NCI-H748 (cell line): ENCODE results near the gene ADGRG7.
"Not testable (repeated sequence)": the region's sequence is repeated elsewhere in the genome, so short reads cannot be mapped to it uniquely, and the experiment has no call there.

Experiments used
- DNase-seq: peaks from one replicate; lab custom pipeline; 2025; ENCODE audit not compliant: unreplicated experiment; lab: John Stamatoyannopoulos, UW

Gene ADGRG7, protein sequence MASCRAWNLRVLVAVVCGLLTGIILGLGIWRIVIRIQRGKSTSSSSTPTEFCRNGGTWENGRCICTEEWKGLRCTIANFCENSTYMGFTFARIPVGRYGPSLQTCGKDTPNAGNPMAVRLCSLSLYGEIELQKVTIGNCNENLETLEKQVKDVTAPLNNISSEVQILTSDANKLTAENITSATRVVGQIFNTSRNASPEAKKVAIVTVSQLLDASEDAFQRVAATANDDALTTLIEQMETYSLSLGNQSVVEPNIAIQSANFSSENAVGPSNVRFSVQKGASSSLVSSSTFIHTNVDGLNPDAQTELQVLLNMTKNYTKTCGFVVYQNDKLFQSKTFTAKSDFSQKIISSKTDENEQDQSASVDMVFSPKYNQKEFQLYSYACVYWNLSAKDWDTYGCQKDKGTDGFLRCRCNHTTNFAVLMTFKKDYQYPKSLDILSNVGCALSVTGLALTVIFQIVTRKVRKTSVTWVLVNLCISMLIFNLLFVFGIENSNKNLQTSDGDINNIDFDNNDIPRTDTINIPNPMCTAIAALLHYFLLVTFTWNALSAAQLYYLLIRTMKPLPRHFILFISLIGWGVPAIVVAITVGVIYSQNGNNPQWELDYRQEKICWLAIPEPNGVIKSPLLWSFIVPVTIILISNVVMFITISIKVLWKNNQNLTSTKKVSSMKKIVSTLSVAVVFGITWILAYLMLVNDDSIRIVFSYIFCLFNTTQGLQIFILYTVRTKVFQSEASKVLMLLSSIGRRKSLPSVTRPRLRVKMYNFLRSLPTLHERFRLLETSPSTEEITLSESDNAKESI

DNA sequence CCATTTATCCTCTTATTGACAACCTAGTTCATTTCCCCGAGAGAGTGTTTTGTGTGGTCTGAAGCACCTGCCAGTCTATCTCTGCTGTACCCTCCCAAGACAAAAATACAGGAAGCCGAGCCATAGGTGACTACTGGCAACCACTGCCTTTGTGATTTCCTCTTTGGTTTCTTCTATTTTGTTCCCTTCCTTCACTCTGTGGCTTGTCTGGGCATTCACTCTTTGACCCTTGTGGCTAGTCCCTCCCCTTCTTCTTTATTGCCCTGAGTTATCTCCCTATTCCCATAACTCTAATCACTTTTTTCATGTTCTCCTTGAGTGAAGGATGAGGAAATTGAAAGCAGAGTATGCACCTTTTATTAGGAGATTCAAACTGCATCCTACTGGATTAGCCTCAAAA lies at the start of gene ADGRG7:
ADGRG7 (plus strand) TSS at position 297 of the 400 bp plus-strand sequence. CDS start 256 bp downstream, outside the sequence.
- no peak for DNase-seq

DNA sequence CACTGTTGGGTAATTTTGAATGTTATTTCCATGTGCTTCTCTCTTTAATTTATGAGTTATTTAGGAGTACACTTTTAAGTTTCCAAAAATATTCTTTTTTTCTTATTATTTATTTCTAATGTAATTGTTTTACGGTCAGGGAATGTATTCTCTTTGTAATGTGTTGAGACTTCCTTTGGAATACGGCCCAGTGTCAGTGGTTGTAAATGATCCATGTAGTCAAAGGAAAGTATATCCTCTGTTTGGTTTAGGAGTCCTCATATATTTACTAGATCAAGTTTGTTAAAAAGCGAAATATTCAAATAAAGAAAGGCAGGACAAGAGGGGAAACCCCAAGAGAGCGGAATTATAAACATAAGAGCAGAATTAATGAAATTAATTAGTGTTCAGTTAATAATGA lies 49.0 kb upstream of the ADGRG7 start:
- no peak for DNase-seq

DNA sequence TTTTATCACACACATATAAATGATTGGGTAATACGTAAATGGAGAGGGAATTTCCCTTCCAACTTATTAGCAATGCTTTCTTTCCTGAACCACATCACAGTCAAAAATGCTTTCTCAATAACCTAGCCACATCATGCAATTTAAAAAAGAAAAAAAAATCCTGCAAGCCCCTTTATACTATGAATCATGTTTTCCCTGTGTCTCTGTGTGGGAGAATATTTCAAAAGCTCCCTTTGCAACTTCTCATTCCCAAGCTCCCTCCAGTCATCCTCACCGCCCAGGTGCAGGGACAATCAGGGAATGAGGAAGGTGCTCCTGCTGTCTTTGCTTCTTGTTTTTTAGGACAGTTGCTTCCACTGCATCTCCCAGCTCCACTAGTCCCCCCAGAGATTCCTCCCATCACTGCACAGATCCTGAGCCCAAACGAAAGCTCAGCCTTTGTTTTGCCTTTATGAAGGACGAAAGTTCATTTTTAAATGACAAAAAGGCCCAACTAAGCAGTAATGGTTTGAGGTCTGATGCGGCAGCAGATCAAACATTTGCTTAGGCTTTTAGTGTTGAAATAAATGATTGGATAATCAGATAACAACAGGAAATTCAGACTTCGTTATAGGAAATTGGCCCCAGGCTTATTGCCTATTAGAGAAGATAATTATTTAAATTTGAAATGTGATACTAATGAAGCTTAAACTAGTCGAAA lies 47.8 kb upstream of the ADGRG7 start:
- no peak for DNase-seq

DNA sequence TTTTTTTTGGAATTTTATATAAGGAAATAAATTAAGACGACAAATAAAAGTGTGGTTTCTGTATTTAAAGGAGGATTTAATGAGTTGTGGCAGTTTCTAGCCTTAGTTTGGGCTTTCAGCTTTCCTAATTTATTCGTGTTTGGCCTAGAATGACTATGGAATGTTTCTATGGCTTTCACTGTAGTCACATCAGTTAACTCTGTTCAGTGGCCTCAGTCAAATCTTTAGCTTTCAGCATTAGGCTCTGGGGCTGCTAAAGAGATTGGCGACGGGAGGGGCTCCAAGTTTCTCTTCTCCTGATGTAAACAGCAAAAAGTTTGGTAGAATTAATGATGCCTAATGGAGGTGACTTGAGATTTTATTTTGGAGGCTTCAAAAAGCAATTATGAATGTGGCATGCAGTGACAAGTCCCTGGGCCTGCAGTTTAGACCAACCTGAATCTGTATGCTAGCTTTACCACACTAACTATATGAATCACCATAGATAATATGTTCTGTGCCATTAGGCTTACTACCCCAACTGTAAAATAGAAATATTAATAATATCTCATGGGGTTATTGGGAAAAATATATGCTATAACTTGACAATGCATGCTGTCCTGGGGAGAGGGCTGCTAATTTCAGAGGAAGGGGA lies 47.1 kb upstream of the ADGRG7 start:
- no peak for DNase-seq

DNA sequence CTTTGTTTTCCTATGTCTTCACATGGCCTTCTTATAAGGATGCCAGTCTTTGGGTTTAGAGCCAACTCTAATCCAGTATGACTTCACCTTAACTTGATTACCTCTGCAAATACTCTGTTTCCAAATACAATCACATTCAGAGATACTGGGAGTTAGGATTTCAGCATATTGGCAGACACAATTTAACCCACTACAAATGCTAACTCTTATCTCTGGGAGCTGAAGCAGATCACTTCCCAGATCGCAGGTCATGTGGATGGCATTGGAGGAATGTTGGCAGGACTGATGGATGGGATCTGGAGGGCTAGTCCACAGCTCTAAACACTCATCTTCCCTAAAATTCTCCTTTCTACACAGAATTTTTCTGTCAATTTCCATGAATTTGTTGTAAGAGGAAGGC lies 46.2 kb upstream of the ADGRG7 start:
- DNase-seq, result no peak

DNA sequence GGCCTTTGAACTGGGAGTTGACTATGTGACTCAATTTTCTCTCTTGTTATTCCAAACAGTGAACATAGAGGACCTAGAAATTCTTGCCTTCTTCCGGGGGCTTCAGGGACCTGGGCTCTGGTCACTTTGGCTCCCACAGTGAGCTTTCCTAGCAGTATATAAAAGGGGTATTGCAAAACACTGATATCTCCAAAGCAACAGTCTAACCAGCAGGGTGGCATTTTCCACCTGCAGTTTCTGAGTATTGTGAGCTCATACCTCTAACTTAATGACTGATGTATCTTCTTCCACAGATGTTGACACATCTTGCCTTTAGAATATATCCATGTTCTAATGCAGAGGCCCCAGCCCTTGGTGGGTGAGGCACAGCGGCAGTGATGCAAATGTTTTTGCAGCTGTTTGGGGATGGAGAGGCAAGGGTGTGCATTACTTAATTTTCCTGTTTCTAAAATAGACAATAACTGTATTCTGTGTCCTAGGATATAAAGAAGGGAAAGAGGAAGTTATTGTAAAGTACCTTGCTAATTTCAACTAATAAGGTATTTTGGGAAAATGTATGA lies 45.7 kb upstream of the ADGRG7 start:
- no peak for DNase-seq

DNA sequence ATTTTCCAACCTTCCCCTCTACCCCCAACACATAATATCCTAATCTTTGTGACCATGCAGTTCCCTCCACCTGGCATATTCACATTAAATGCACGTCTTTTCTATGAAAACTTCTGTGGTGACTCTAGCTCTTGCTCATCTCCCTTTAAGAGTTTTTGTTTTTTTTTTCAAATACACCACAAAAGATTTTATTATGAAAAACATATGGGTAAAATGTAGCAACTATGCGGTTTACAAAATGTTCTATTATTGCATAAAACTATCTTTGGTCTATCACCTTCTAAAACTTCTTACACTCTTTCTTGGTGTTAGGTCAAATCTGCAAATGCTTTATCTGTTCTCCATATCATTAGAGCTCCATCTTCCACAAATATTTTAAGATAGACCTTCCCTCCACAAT lies 38.6 kb upstream of the ADGRG7 start:
- no peak for DNase-seq

DNA sequence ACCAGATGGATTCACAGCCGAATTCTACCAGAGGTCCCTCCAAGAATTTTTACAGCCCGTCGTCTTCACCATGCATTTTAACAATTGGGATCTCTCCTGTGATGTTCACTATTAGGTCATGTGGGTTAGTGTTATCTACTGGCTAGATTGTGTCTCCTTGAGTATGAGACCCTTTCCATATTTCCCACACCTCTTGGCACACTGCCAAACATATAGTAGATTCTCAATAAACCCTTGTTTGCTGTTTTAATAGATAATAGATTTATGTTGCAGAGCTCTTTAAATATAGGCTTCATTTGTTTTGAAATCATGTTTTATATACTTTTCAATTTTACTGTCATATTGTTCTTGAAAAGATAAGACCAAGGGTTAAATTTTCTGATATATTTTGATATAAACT lies 34.9 kb upstream of the ADGRG7 start:
- DNase-seq, result no peak

DNA sequence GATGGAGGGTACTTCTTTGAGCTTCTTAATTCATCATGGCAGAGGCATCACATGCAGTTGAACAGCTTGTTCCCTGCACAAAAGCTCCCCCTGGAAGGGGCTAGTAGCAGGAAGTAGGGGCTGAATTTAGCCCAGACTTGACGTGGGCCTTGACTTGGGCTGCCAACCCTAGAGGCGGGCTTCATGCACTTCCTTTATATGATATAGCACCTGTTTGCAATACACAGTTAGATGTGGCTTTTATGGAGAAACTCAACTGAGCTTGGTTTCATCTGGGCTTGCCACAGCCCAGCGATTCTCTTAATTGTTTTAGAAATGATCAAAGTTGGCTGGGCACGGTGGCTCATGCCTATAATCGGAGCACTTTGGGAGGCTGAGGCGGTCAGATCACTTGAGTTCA lies 33.7 kb upstream of the ADGRG7 start:
- no peak for DNase-seq

DNA sequence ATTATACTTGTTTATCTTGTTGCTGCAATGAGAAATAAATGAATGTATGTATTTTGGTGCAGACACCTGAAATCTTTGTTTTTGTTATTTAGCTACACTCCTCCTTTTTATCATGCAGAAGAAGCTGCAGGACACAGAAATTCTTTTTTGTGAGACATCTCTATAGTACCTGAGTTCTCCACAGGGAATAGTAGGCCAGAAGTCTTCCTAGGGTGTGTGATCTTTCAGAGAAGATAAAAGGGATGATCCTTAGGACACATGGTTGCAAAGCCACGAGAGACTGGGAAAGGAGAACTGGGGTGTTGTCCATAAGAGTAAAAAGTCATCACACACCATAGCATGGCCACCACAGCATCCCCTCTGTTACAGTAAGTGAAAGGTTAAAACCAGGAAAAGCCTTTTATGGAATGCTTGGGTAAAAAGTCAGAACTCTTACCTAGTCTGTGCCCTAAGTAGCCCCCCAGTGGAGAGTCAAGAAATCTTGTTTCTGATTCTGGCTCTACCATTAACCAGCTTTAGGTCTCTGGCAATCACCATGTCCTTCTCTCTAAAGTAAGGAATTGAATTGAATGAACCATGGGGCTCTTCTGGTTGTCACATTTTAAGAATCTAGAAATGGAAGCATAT lies 31.9 kb upstream of the ADGRG7 start:
- DNase-seq, result no peak

DNA sequence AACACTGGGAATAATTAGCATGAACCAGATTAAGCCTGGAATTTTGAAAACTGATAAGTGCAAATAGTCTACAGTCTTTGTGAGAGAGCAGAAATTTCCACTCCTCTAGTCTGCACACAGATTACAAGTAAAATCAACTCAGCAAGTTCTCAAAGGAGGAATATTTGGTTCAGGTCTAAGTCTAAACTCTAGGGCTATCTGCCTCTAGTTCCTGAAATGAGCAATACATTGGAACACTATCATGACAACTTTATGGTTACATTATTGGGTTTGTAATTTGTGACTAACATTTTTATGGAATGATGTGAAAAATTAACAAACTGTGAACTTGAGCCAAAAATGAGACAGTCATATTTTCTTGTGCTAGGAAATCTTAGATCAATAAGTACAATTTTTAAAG lies 30.8 kb upstream of the ADGRG7 start:
- DNase-seq, result no peak

DNA sequence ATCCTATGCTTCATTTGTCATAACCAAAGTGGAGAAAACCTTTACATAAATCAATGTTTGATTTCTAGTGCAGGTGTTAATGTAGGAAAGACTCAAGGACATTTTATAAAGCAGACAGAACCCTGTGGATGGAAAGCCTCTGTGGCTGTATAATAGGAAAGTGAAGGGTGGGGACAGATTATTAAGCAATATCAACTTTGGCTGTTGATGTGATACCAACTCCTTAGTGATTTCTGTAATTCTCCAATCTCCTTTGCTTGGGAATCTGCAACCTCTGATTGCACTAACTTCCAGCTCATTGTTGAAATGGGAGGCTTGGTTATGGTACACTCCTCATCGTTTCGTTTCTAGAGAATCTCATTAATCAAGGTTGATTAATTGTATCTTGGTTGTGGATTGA lies 29.3 kb upstream of the ADGRG7 start:
- no peak for DNase-seq

DNA sequence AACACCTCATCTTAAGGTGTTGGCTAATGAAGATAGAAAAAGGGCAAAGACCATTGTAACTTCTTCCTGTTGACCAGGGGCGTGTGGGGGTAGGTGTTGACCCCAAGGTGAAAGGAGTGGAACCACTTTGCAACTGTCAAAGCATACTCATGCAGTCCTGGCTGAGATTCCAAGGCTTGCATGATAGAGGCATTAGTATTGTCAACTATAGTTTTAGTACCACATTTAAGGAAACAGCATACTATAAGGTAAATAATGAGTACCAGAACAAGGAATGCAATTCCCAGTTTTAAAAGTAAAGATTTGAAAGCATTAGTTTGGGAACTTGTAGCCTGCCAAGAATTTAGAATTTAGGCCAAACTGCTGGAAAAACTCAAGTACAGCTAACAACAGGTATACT lies 27.8 kb upstream of the ADGRG7 start:
- DNase-seq, result no peak

DNA sequence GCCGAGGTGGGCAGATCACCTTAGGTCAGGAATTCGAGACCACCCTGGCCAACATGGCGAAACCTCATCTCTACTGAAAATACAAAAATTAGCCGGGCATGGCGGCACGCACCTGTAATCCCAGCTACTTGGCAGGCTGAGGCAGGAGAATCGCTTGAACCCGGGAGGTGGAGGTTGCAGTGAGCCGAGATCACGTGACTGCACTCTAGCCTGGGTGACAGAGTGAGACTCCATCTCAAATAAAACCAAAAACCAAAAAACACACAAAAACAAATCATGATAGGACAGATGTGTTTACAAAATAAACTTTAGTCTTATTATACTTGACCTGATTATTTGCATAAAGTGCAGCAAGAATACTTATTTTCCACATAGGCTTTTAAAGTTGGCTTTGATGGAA lies 27.2 kb upstream of the ADGRG7 start:
- DNase-seq, result not testable (repeated sequence)

DNA sequence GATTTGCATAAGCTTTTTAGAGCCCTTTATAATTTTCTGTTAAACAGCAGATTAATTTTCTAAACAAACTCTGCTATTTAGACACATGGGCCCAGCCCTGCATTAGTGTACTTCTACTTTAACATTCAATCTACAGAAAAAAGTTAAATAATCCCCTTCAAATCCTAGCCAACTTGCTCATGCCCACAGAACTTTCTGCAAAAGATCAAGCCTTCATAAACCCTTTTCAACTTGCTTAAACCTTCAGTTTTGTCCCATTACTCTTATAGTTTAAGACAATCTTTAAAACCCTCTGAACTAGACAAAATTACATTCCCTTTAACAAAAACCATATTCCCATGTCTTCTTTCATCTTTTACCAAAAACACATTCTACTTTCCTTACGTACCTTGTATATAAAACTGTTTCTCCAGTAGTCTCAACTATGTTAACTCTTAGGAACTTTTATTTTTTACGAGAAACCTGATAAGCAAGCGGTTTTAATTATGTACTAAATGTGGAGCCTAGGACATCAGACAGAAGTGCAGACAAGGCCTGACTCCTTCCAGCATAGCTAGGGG lies 25.2 kb upstream of the ADGRG7 start:
- DNase-seq, result no peak

DNA sequence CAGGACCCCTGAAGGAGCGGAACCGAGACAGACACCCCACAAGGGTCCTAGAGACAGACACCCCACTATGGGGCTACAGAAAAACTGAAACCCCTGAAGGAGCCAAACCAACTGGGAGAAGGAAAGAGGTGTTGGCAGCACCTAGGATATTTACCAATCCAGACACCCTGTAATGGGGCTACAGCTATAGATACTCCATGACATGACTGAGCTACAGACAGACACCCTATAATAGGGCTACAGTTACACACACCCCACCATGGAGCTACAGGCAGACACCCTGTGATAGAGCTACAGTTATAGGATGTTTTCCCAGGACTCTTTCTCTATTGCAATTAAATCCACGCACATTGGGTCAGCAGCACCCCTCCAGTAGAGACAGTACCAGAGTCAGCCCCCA lies 22.6 kb upstream of the ADGRG7 start:
- no peak for DNase-seq

DNA sequence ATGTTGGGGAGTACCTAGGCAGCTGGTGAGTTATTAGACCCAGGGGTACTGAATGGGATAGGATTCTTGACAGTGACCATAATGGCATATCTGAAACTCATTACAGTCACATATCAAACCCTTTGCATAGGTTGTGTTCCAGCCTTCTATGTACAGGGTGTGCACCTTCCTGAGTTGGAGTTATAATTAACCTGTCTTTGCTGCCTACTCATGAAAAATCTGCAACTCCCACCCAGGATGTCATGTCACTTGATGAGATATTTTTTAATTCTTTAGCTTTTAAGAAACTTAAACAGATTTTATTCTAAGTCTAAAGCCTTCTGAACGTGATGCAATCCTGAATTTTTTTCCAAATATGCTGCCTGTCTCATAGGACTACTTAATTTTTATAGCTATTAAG lies 21.1 kb upstream of the ADGRG7 start:
- no peak for DNase-seq

DNA sequence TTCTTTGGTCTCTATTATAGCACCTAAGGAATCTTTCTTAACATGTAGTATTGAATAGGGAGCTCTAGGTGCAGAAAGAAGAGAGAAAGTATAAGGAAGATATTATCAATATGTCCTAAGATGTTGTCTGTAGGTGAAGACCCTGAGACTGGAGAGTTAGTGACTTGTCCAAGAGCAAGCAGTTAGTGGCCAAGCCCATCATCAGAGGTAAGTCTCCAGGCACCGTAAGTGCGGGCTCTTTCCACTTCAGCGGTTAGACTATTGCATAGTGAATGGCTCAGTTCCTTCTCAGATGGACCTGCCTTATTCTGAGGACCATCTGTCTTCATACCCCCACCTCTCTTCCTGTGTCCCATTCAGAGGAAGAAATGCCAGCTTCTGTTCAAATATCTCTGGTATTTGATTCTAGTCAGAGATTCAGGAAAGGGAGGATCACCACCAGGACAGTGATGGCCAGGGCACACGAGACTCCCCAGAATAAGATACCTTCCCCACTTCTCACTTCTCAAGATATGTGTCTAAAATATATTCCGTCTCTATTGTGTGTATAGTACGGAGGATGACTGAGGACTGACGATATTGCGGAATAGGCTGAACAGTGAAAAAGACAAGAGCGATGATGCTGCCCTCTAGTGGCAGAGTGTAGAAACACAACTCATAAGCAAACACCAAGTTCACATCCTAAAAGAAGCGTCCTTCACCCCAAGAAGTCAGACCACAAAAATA lies 19.1 kb upstream of the ADGRG7 start:
- DNase-seq, result peak; percentile 50

DNA sequence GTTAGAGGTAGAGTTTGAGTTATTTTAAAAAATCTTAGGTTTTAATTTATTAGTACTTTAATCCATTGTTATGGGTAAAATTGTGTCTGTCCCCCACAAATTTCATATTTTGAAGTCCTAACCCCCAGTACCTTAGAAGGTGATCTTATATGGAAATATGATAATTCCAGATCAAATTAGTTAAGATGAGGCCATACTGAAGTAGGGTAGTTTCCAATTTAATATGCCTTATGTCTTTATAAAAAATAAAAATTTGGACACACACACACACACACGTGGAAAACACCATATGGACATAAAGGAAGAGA lies 18.6 kb upstream of the ADGRG7 start:
- DNase-seq, result no peak

DNA sequence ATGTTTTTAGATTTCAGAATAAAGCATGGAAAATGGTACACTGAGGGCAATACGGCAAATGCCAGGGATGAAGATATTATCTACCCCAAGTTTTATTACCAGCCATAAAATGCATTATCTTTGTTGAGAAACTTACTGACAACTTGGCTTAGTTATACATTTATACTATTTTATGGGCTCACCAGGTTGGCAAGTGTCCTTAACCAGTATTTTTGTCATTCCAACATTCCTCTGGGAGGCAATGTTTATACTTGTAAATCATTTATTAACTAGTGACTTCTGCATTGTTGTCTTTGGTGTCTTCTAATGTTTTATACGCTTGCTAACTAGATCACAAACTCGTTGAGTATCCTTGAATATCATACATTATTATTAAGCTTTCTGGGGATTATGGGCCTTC lies 18.0 kb upstream of the ADGRG7 start:
- DNase-seq, result no peak
